Activated CD8-positive, alpha-beta memory T cell treated with anti-CD3 and anti-CD28 coated beads, Interleukin-2, amount 50 U/mL, for 1 hour (primary cell): ENCODE data around the gene TEAD1.

ENCODE experiments used
- DNase-seq: peaks from one replicate; pipeline ENCODE4 v3.0.0-alpha.2; 2020; ENCODE audit errors: extremely low read depth

The TEAD1 gene

GRCh38 chr11:12986194-12986898 lies 312.1 kb downstream of the TEAD1 start:
- DNase-seq: no peak

GRCh38 chr11:12989428-12990161 lies 315.4 kb downstream of the TEAD1 start:
- DNase-seq: no peak

GRCh38 chr11:12990162-12990480 lies 315.9 kb downstream of the TEAD1 start:
- no peak for DNase-seq

- DNase-seq: no peak
Measured at GRCh38 chr11:12991426-12991825, 317.2 kb downstream of the TEAD1 start.

- DNase-seq: no peak
Measured at GRCh38 chr11:12993626-12994025, 319.4 kb downstream of the TEAD1 start.
